GM10847 (cell line): ENCODE data around the gene FHL3.

Source experiments
- POLR2A ChIP-seq: IDR thresholded peaks from 2 replicates; pipeline ENCODE4 v1.6.1; 2011; ENCODE audit not compliant: insufficient read length; ENCODE audit errors: extremely low read depth

FHL3 gene

DNA sequence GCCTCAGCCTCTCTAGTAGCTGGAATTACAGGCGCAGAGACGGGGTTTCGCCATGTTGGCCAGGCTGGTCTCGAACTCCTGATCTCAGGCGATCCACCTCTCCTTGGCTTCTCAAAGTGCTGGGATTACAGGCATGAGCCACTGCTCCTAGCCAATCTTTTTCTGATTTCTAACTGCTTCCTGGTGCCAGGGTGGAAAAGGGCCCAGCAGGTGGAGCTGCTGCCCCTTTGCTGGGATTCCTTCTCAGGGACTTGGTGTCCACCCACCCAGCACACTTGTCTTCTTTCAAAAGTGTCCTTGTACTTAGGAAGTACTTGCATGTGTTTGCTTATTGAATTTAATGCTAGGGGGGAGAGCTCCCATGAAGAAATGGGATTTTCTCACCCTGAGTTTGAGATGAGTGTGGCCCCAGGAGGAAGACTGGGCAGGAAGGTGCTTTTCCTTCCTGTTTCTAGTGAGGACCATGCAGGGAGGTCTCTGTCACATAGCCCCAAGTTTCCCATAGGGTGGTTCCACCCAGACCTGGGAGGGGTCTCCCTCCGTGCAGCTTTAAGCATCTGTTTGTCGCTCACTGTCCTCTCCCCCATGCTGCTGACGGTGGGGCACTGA lies 21.4 kb upstream of the FHL3 start:
- TF ChIP-seq POLR2A, result no peak

DNA sequence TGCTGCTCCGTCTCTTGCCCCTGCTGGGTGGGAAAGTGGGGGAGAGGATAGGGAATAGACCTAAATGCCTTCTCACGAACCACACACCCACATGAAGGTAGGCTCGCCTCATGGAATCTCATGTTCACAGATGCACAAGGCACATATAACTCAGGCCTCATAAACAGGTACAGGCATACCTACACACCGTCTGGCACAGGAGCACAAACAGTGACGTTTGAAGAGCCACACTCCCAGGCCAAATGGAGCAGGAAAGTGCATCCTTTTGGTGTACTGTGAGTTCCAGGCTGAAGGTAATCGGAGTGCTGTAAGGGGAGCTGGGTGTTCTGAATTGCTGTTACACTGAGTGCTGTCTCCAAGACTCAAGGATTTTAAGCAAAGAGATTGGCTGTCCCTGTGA lies 20.4 kb upstream of the FHL3 start:
- no peak for TF ChIP-seq POLR2A

DNA sequence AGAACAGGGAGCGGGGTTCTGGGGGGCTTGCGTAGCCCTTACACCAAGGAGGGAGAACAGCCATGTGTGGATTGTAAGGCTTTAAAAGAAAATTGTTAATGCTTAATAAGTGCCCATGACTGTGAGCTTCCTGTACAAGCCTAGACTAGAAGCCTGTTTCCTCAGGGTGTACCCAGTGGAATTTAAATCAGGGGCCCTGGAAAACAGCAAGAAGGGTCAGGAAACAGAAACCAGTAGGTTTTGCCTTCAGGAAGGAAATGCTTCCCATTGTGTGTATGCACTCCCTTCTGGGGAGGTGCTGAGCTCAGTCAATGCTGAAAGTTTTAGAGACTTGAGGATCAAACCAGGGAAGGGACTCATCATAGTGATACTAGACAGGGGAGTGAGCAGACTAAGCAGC lies 19.9 kb upstream of the FHL3 start:
- no peak for TF ChIP-seq POLR2A

DNA sequence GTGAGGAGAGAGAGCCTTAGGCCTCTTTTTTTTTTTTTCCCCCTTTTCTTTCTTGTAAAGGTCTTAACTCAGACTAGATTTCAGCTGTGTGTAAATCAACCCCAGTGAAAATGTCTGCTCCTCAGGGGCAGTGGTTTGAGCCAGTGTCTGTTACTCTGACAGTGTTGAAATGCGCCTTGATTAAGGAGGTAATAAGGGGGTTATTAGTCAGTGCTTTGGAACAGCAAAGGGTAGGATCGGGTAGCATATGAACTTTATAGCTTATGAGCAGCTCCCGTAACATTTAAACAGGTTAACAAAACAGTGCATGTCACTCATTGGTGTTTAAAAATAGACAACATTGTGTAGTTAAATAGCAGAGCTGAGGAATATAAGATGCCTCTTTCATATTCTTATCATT lies 17.5 kb upstream of the FHL3 start:
- no peak for TF ChIP-seq POLR2A

DNA sequence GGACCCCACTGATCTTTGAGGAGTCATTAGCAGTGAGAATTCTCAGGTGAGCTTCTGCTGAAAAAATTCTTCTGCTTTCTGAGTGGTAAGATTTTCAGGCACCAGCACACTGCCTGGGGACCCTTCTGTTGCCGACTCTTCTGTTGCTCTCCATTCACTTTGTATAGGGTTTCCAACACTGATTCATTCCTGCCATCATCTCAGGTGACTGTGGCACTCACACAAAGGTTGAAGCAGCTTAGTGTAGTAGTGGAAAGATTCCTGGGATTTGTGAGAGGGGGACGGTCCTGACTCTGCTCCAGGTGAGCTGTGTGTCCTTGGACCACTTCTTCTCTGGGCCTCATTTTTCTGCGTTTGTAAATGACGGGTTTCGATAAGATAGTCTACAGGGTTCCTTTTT lies 16.7 kb upstream of the FHL3 start:
- TF ChIP-seq POLR2A, result no peak

DNA sequence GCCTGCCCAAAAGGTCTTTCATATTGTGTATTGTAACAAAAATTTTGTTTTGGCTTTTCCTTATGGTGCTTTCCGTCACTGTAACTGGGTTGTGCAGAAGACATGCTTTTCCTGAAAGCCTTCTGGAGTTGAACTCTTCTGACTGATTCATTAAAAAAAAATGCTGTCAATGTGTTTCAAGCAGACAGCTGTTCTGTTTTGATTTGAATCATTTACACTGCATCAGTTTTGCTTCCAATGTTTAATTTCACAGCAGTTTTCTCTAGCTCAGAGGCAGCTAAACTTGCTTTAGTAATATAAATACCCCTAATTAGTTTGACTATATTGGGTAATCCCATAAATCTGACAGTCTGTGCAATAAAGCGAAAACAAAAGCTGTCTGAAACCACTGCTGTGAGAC lies 15.1 kb upstream of the FHL3 start:
- no peak for TF ChIP-seq POLR2A

DNA sequence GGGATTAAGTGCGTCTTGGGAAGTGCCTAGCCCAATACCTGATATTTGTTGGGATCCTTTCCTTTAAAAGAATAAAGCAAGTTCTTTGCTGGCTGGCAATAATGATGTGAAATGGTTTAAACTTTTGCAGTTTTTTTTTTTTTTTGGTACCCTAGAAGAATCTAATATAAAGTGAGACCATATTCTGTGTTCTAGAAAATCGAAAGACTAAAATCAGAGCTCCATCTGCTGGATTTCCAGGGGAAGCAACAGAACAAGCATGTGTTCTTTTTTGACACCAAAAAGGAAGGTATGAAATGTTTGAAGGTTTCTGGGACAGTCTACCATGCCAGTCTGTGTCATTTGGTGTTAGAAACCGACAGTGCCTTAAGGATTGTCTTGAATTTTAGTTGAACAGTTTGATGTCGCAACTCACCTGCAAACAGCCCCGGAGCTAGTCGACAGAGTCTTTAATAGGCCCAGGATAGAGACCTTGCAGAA lies 13.6 kb upstream of the FHL3 start:
- TF ChIP-seq POLR2A, result no peak

DNA sequence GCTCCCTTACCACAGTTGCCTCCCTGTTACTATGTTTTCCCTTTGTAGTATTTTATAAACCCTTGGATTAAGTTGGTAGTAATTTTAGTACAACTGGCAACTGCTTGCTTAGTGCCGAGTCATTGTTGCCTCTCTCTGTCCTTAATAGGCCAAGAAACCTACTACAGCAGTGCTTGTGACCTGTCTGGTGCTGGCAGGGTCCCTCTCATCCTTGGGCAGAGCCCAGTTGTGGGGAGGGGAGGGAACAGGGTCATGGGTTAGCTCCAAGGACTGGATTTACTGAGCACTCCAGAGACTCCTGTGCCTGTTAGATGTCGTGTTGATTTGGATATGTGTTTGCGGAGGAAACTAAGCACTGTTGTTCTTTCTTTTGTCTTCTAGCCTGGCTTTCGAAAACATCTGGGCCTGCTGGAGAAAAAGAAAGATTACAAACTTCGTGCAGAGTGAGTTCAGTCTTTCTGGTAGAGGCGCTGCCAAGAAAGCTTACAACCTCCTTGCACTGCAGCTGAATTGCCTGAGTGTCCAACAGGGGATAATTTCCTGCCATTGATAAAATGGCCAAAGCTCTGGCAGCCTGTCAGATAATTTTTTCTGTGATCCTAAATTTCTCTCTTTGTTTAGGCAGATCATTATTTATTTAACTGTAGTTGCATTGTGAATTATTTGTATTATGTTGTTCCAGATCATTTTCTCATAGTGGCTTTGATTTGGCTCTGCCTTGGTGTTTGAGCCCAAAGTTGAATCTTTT lies 10.8 kb upstream of the FHL3 start:
- TF ChIP-seq POLR2A, result no peak

DNA sequence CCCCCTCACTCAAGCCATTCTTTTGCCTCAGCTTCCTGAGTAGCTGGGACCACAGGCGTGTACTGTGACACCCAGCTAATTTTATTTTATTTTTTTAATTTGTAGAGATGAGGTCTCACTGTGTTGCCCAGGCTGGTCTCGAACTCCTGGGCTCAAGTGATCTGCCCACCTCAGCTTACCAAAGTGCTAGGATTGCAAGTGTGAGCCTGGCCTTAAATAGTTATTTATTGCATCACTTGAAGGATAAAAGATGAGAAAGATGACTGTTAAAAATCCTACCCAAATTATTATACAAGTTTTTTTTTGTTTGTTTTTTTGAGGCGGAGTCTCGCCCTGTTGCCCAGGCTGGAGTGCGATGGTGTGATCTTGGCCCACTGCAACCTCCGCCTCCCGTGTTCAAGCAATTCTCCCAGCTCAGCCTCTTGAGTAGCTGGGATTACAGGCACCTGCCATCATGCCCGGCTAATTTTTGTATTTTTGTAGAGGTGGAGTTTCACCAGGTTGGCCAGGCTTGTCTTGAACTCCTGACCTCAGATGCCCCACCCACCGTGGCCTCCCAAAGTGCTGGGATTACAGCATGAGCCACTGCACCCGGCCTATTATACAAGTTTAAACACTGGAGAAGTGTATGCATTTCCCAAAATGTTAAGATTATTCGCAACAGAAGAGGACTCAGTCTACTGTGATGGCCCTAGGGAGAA lies 9.6 kb upstream of the FHL3 start:
- TF ChIP-seq POLR2A, result no peak

DNA sequence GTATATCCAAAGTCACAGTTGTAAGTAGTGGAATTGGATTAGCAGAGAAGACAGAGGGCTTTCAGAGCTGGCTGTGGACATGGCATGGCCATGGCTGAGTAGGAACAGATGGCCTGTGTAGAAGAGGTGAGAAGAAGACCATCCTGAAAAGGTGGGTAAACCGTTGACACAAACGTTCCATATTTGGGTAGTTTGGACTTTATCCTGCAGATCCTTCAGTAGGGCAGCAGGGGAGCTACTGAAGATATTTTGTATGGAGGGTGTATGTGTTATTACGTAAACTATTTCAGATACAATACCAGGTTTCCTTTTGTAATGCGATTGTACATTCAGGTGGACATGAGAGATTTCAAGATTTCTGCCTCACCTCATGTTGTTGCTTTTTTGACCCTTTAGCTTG lies 8.9 kb upstream of the FHL3 start:
- no peak for TF ChIP-seq POLR2A

DNA sequence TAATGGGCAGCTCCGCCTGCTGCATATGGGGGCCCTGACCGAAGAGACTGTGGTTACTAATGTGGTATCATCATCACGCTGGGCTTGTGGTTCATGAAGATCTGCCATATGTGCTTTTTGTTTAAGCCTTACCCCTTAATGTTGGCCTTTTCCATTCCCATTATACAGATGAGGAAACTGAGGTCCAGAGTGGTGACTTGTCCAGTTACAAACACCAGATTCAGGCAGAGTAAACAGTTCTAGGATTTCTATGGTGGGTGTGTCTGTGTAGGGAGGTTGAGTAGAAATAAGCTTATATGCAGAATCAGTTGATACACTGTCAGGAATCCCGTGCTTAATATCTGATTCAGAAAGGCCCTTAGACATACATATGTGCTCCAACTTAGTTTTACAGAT lies 7.9 kb upstream of the FHL3 start:
- TF ChIP-seq POLR2A, result no peak

DNA sequence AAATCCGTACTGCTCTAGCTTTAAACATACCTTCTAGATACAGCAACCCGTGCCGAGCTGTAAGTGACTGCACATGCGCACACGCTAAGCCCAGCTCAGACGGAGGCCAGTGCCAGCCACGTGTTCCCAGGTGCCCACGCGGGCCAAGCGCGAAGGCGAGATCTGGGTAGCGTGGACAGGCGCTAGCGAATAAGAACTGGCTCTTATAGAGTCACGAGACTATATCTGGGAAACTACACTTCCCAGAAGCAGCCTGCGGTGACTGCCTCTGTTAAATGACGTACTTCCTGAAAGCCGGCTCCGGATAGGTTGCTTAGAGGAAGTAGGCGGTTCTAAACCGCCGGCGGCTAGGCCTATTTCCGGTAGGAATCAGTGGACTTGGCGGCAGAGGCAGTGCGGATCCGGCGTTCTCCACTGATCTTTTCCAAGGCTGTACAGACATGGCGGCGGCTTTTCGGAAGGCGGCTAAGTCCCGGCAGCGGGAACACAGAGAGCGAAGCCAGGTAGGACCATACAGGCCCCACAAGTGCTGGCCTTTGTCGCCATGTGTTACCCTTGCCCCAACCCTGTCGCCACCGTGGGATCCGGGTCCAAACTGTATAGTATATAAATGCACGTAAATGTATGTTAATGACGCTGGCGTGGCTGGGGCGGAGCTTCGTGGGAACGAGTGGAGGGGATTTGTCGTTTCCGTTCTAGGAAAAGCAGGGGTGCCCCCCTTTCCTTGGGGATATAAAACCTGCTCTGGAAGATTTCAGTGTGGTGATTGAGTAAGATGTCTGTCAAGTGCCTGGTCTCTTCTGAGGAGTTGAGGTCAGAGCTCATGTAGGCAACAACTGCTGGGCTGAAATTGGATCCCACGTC lies 7.3 kb upstream of the FHL3 start, which contains the start of gene UTP11:
TSS of gene UTP11 (plus strand) at position 372 of the 864 bp plus-strand sequence. CDS start at position 441, 69 bp downstream.
- peak; percentile 46 for TF ChIP-seq POLR2A

DNA sequence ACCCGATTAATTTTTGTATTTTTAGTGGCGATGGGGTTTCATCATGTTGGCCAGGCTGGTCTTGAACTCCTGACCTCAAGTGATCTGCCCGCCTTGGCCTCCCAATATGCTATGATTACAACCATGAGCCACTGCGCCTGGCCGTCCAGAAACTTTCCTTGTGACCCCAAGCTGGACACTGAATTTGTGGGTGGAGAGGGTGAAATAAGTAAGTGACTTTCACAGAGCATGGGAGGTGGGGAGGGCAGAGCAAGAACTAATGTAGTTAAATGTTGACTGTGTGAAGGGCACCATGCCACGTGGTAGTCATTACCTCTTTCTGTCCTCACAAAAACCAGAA lies 4.5 kb upstream of the FHL3 start:
- no peak for TF ChIP-seq POLR2A

DNA sequence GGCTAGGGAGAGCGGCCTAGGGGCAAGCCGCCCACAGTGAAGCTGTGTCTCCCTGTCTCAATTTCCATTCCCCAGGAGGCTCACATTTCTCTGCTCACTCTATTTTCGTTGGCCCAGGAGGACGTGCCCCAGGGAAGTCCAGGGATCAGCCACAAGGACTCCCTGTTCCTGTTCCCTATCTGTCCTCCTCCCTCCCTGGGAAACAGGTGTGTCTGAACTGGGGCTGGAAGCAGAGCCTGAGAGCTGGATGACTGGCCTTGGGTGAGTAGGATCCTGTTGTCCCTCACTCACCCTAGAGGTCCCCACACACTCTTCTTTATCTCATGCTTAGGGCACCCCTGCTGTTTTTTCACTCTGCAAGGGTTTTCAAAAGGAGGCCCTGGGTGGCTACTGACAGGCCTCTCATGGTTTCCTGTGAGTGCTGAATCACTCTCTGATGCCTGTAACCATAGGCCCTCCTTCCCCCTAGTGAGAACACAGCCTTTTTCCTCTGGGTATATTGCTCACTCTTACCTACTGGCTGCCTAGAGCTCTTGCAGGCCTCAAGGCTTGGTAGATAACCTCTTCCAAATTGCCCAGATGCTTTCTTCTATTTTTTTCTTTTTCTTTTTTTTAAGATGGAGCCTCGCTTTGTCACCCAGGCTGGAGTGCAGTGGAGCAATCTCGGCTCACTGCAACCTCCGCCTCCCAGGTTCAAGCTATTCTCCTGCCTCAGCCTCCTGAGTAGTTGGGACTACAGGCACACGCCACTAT lies 4.0 kb upstream of the FHL3 start:
- TF ChIP-seq POLR2A, result no peak
